ENCODE measurements around the gene PRKAR2A. TPM values are rescaled to one million over a fixed set of nuclear protein-coding genes. Genes with fewer than 3 reads are reported as not detected.

The PRKAR2A gene
- total and polyA plus RNA-seq, 2 experiments from 2014 or later, result 13.5 to 30.2 TPM

DNA sequence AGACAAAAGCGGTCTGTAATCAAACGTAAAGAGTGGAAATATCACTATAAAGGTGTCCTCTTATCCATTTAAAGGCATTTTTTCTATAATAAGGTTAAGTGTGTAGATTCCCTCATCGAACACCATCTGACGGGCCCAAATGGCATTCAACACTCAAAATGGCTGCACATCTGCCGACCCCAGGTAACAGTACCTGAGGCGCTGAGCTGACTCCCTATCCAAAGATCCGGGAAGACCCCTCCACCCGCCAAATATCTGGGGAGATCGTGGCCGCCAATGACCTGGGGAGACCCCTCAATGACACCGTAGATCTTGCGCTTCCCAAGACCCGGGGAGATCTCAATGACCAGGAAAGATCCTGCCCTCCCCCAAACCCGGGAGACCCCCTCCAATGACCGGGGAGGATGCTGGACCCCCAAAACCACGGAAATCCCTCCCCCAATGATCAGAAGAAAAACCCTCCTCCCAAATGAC, 131.1 kb downstream of the PRKAR2A start:
- Histone ChIP-seq H3K36me3 (ENCODE audit: insufficient read depth) (peaks cover 27% of the 10 kb centered on the region; the same call in 1 of the 2 replicates), H3K27ac (ENCODE audit: low read depth) (peak overlapping the region; percentile 99), H2AFZ (no peak overlapping the region), H3K4me1 (ENCODE audit: insufficient read depth) (peaks cover 17% of the 10 kb centered on the region), H3K4me3 (peak overlapping the region; percentile 64), H3K79me2 (replicated peaks; ENCODE audit: insufficient read depth) (peaks cover 53% of the 10 kb centered on the region), H3K9me2 (ENCODE audit: insufficient read depth) (no peaks in the 10 kb centered on the region), H3K27me3 (ENCODE audit: insufficient read depth) (no peaks in the 10 kb centered on the region), H4K20me1 (replicated peaks; ENCODE audit: insufficient read depth) (peaks cover 30% of the 10 kb centered on the region), H3K4me2 (peak overlapping the region; percentile 76), H3F3A (replicated peaks; ENCODE audit: low read depth) (peaks cover 6% of the 10 kb centered on the region)
- DNase-seq (ENCODE audit: low spot score), result peak; percentile 63
- H3K9me3 Mint-ChIP-seq, result no peaks in the 10 kb centered on the region
- H3K27me3 Mint-ChIP-seq (ENCODE audit: insufficient read depth, low read depth, poor library complexity), result peaks cover 3% of the 10 kb centered on the region
- peak overlapping the region; percentile 100 for H3K4me3 Mint-ChIP-seq
- H3K27ac Mint-ChIP-seq, result peak overlapping the region; percentile 100
- peak; percentile 37 for ATAC-seq
- H3K4me1 Mint-ChIP-seq, result peaks cover 22% of the 10 kb centered on the region; the same call in 2 of the 3 replicates
- TF ChIP-seq CREB1 (CRISPR knock-in tag; IDR thresholded peaks at IDR 0.05; ENCODE audit: low read depth) (no peak), STAT1 (IDR thresholded peaks at IDR 0.05; ENCODE audit: unreplicated experiment) (no peak), EZH2 (IDR thresholded peaks at IDR 0.05; ENCODE audit: low read depth, unreplicated experiment) (no peak)
- H3K36me3 Mint-ChIP-seq (ENCODE audit: low read depth), result peaks cover 38% of the 10 kb centered on the region

DNA sequence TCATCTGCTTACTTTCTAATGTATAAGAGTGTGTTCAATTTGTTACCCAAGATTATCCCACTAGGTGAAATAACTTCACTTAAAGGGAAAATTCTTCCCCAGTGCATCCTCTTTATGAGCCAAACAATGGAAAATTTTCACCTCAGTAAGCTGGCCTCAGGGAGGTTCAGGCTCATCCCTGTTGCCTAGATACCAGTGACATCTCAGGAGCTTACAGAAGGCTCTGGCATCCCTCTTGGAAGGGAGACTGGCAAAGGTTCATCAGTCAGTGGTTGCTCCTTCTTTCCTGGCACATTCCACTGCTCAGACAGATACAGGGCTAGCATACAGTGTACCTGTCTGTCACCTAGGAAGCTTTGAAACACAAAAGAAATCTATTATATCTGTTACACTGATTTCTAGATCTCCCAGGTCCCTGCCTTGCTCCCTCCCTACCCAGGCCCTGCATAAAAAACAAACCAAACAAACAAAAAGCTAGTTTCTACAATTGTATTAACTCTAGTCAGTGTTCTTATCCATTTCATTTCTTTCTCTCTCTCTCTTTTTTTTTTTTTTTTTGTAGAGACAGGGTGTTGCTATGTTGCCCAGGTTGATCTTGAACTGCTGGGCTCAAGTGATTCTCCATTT, 132.4 kb downstream of the PRKAR2A start:
- Mint-ChIP-seq H3K4me3 (peak overlapping the region; percentile 100), H3K4me1 (peaks cover 28% of the 10 kb centered on the region; the same call in 2 of the 3 replicates), H3K36me3 (ENCODE audit: low read depth) (peaks cover 50% of the 10 kb centered on the region), H3K27me3 (ENCODE audit: insufficient read depth, low read depth, poor library complexity) (peaks cover 4% of the 10 kb centered on the region), H3K27ac (peak overlapping the region; percentile 100; the same call in 1 of the 2 replicates), H3K9me3 (no peaks in the 10 kb centered on the region)
- Histone ChIP-seq H3F3A (replicated peaks; ENCODE audit: low read depth) (peaks cover 7% of the 10 kb centered on the region), H3K79me2 (replicated peaks; ENCODE audit: insufficient read depth) (peaks cover 66% of the 10 kb centered on the region), H3K9me2 (ENCODE audit: insufficient read depth) (no peaks in the 10 kb centered on the region), H3K36me3 (ENCODE audit: insufficient read depth) (peaks cover 30% of the 10 kb centered on the region), H3K27me3 (ENCODE audit: insufficient read depth) (no peaks in the 10 kb centered on the region), H4K20me1 (replicated peaks; ENCODE audit: insufficient read depth) (peaks cover 38% of the 10 kb centered on the region), H3K4me2 (peak overlapping the region; percentile 76), H3K4me1 (ENCODE audit: insufficient read depth) (peaks cover 17% of the 10 kb centered on the region), H3K27ac (ENCODE audit: low read depth) (no peak overlapping the region), H3K4me3 (peak overlapping the region; percentile 64), H2AFZ (no peak overlapping the region)
- TF ChIP-seq NANOG (IDR thresholded peaks at IDR 0.05; ENCODE audit: borderline replicate concordance) (no peak), ZNF114 (CRISPR knock-in tag; IDR thresholded peaks at IDR 0.05) (no peak), ZNF331 (CRISPR knock-in tag; IDR thresholded peaks at IDR 0.05; ENCODE audit: low read depth) (no peak), STAT1 (IDR thresholded peaks at IDR 0.05; ENCODE audit: unreplicated experiment) (no peak), POLR2AphosphoS5 (IDR thresholded peaks at IDR 0.05; ENCODE audit: low read depth) (no peak), JUNB (IDR thresholded peaks at IDR 0.05; ENCODE audit: unreplicated experiment) (no peak), EZH2phosphoT487 (IDR thresholded peaks at IDR 0.05; ENCODE audit: unreplicated experiment) (no peak), CREB1 (CRISPR knock-in tag; IDR thresholded peaks at IDR 0.05; ENCODE audit: low read depth) (no peak)
- TF ChIP-seq, protein P1, sequence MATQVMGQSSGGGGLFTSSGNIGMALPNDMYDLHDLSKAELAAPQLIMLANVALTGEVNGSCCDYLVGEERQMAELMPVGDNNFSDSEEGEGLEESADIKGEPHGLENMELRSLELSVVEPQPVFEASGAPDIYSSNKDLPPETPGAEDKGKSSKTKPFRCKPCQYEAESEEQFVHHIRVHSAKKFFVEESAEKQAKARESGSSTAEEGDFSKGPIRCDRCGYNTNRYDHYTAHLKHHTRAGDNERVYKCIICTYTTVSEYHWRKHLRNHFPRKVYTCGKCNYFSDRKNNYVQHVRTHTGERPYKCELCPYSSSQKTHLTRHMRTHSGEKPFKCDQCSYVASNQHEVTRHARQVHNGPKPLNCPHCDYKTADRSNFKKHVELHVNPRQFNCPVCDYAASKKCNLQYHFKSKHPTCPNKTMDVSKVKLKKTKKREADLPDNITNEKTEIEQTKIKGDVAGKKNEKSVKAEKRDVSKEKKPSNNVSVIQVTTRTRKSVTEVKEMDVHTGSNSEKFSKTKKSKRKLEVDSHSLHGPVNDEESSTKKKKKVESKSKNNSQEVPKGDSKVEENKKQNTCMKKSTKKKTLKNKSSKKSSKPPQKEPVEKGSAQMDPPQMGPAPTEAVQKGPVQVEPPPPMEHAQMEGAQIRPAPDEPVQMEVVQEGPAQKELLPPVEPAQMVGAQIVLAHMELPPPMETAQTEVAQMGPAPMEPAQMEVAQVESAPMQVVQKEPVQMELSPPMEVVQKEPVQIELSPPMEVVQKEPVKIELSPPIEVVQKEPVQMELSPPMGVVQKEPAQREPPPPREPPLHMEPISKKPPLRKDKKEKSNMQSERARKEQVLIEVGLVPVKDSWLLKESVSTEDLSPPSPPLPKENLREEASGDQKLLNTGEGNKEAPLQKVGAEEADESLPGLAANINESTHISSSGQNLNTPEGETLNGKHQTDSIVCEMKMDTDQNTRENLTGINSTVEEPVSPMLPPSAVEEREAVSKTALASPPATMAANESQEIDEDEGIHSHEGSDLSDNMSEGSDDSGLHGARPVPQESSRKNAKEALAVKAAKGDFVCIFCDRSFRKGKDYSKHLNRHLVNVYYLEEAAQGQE (IDR thresholded peaks at IDR 0.05; ENCODE audit: unreplicated experiment), result no peak
- TF ChIP-seq, protein P2, sequence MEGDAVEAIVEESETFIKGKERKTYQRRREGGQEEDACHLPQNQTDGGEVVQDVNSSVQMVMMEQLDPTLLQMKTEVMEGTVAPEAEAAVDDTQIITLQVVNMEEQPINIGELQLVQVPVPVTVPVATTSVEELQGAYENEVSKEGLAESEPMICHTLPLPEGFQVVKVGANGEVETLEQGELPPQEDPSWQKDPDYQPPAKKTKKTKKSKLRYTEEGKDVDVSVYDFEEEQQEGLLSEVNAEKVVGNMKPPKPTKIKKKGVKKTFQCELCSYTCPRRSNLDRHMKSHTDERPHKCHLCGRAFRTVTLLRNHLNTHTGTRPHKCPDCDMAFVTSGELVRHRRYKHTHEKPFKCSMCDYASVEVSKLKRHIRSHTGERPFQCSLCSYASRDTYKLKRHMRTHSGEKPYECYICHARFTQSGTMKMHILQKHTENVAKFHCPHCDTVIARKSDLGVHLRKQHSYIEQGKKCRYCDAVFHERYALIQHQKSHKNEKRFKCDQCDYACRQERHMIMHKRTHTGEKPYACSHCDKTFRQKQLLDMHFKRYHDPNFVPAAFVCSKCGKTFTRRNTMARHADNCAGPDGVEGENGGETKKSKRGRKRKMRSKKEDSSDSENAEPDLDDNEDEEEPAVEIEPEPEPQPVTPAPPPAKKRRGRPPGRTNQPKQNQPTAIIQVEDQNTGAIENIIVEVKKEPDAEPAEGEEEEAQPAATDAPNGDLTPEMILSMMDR (conservative IDR thresholded peaks at IDR 0.05; ENCODE audit: low read depth in 2 of 2), result no peak
- TF ChIP-seq, protein P3, sequence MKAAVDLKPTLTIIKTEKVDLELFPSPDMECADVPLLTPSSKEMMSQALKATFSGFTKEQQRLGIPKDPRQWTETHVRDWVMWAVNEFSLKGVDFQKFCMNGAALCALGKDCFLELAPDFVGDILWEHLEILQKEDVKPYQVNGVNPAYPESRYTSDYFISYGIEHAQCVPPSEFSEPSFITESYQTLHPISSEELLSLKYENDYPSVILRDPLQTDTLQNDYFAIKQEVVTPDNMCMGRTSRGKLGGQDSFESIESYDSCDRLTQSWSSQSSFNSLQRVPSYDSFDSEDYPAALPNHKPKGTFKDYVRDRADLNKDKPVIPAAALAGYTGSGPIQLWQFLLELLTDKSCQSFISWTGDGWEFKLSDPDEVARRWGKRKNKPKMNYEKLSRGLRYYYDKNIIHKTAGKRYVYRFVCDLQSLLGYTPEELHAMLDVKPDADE (IDR thresholded peaks at IDR 0.05), result no peak
- DNase-seq (ENCODE audit: low spot score) (peak; percentile 47), ATAC-seq (peak; percentile 3; the same call in 1 of the 3 replicates)
